ENCODE measurements around the gene OBSCN.

The OBSCN gene

DNA sequence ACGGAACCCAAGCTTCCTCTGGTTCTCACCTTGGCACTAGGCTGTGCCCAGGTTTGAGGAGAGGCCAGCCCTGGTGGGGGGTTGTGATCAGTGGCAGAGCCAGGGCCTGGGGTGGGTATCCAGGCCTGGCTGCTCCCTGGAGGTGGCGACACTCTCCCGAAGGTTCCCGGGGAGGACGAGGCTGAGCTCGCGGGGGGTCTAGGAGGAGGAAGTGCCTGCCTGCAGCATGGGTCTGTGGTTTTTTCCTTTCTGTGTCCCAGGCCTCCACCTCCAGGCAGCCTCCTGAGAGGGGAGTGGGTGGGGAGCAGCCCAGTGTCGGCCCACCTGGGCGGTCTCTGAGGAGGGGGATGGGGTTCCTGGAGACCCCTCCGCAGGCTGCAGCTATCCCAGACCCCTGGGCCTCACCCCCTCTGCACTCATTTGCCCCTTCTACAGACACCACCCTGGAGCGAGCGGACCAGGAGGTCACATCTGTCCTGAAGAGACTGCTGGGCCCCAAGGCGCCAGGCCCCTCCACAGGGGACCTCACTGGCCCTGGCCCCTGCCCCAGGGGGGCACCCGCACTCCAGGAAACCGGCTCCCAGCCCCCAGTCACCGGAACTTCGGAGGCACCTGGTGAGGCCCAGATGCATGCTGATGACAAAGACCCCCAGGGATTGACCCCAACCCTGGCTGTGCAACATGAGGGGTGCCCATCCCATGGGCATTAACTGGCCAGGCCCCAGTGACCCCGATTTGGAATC is 154.5 kb downstream of the OBSCN start:
- no peak for DNase-seq

DNA sequence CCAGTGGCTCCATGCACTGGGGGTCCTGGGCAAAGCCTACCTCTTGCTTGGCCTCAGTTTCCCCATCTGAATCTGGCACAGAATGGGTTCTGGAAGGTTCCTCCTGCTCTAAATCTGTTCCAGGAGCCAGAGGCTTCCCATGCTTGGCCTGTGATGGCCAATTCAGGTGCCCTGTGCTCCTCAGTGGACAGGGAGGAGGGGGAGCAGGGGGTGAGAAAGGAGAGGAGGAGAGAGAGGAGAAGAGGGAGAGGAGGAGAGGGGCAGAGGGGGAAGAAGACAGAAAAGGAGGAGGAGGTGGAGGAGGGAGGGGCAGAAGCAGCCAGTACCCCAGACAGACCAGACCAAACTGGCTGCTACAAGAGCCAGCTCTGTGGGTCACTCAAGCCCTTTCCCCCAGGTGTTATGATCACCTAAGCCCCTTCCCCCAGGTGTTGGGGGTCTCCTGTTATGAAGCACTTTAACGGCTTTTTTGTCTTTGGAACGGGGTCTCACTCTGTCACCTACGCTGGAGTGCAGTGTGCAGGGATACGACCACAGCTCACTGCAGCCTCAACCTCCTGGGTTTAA is 155.1 kb downstream of the OBSCN start:
- DNase-seq, result no peak

GRCh38 chr1:228363686-228364067 is 155.8 kb downstream of the OBSCN start:
- no peak for DNase-seq

DNA sequence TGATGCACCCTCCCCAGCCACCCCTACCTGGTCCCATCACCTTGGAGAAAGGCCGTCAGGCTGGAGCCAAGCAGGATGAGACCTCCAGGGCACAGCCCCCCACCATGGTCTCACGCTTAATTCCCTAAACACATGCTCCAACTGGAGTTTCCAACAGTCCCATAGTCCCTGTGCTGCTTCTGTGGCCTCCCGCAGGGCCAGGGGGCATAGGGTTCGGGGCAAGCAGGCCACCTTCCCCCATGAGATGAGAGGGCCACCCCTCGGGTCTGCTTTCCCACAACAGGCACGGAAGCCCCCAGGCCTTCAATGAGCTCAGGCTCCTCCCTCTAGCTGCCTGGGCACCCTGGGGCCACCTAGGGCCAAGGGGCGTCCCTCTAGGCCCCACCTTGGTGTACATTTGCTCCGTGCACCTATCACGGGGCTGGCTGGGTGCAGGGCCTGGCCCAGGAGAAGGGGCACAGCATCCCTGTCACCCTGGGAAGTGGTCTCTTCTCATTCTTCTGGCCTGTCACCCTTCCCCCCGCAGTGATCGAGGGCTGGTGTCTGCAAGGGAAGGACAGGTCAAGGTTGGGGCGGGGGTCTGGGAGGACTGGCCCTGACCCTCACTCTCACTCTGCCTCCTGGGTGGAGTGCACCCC is 156.3 kb downstream of the OBSCN start:
- DNase-seq, result no peak

- DNase-seq, result no peak
Observed at GRCh38 chr1:228364706-228365213, 156.9 kb downstream of the OBSCN start.

- no peak for DNase-seq
Observed at GRCh38 chr1:228365271-228366061, 157.6 kb downstream of the OBSCN start.

DNA sequence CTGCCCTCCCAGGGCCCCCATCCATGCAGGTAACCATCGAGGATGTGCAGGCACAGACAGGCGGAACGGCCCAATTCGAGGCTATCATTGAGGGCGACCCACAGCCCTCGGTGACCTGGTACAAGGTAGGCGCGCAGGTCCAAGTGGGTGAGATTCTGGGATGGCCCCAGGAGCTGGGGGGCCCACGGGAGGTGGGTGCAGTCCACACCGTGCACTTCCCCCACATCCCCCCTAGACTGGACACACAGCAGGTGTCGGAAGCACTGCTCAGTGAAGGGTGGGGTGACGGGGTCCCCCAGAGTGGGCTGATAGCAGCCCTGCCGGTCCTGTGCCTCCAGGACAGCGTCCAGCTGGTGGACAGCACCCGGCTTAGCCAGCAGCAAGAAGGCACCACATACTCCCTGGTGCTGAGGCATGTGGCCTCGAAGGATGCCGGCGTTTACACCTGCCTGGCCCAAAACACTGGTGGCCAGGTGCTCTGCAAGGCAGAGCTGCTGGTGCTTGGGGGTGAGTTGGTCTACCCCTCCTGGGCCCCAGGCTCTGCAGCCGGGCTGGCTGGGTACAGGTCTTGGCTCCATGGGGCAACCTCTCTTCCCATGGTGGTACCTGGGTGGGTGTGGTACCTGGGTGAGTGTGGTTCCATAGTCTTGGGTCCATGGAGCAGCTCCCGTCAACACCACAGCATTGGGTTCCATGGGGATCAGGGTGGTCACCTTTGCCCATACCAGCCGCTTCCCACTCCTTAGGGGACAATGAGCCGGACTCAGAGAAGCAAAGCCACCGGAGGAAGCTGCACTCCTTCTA is 158.4 kb downstream of the OBSCN start:
- no peak for DNase-seq

GRCh38 chr1:228366866-228367741 is 159.3 kb downstream of the OBSCN start:
- DNase-seq, result no peak

- DNase-seq, result no peak
Observed at GRCh38 chr1:228367798-228368791, 160.3 kb downstream of the OBSCN start.

DNA sequence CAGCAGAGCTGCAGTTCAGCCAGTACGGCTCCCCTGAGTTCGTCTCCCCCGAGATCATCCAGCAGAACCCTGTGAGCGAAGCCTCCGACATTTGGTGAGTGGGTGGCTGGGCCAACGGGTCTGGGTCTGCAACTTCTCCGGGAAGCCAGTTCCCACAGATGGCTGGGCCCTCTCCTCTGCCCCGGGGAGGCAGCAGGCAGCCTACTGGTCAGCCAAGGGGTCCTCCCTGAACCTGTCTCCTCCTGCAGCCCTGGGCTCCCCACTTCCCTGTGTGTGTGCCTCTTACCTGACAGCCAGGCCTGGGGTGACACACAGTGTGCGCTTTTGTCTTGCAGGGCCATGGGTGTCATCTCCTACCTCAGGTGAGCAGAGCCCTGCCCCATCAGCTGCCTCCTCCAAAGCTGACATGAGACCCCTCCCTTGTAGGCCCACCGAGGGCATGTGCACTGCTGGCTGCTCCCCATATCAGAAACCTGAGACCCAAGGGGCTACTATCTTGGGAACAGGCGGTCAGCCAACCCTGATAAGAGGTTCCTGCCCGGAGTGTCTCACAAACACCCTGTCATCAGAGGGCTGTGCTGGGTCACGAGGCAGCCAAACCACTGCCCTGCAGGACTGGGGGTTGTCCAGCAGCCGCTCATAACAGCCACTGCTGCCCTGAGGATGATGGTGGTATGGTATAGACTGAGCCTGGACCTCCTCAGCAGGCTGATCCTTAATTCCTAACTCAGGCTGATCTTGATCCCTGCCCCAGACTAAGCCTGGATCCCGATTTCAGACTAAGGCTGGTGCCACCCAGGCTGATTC is 161.2 kb downstream of the OBSCN start:
- DNase-seq, result no peak

- no peak for DNase-seq
Observed at GRCh38 chr1:228369608-228370438, 162.0 kb downstream of the OBSCN start.

GRCh38 chr1:228370439-228370940 is 162.6 kb downstream of the OBSCN start:
- no peak for DNase-seq

- DNase-seq, result no peak
Observed at GRCh38 chr1:228370941-228371740, 163.3 kb downstream of the OBSCN start.

DNA sequence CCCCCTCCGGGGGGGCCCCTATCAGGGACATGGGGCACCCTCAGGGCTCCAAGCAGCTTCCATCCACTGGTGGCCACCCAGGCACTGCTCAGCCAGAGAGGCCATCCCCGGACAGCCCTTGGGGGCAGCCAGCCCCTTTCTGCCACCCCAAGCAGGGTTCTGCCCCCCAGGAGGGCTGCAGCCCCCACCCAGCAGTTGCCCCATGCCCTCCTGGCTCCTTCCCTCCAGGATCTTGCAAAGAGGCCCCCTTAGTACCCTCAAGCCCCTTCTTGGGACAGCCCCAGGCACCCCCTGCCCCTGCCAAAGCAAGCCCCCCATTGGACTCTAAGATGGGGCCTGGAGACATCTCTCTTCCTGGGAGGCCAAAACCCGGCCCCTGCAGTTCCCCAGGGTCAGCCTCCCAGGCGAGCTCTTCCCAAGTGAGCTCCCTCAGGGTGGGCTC is 163.9 kb downstream of the OBSCN start:
- no peak for DNase-seq

GRCh38 chr1:228372183-228373003 is 164.5 kb downstream of the OBSCN start:
- no peak for DNase-seq

DNA sequence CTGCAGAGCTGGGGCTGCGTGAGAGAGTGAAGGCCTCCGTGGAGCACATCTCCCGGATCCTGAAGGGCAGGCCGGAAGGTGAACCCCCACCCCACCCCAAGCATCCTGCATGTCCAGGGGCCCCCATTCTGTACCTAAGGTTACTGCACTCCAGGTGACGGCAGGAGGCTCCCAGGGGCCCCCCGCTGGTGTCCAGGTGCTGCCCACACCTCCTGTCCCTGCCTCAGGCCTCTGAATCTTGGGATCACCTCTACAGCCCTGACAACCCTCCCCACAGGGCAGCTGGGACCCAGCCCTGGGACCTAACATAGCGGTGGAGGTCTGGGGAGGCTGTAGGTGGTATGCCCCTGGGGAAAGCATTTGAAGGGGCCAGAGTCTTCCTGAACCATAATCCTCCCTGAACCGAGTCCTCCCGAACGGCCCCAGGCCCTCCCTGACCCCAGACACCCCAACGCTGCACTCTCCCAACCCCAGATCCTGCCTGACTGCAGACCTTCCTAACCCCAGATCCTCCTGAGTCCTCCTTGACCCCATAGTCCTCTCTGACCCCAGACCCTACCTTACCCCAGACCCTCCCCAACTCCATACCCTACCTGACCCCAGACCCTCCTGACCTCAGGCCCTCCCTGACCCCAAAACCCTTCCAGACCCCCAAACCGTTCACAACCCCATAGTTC is 165.3 kb downstream of the OBSCN start:
- no peak for DNase-seq

All from activated T-cell treated with anti-CD3 and anti-CD28 coated beads, Interleukin-2, amount 50 U/mL, for 1 hour (primary cell).